ENCODE data around the gene CACNA1C.
A peak's percentile ranks its signal among the peaks of the same experiment; 100 is the strongest.

Gene CACNA1C

GRCh38 chr12:2035431-2036055 is 17.2 kb upstream of the CACNA1C start:
- DNase-seq (ENCODE audit: low spot score), result peak; percentile 26

GRCh38 chr12:2039034-2039433 is 13.8 kb upstream of the CACNA1C start:
- no peak for DNase-seq (ENCODE audit: low spot score)

GRCh38 chr12:2043054-2043453 is 9.7 kb upstream of the CACNA1C start:
- DNase-seq (ENCODE audit: low spot score), result peak; percentile 34

GRCh38 chr12:2044165-2044564 is 8.6 kb upstream of the CACNA1C start:
- DNase-seq (ENCODE audit: low spot score), result no peak

- DNase-seq (ENCODE audit: low spot score), result no peak
Measured at GRCh38 chr12:2046957-2047356, 5.8 kb upstream of the CACNA1C start.

- no peak for DNase-seq (ENCODE audit: low spot score)
Measured at GRCh38 chr12:2047752-2048151, 5.0 kb upstream of the CACNA1C start.

- peak; percentile 25 for DNase-seq (ENCODE audit: low spot score)
Measured at GRCh38 chr12:2049604-2050540, 2.9 kb upstream of the CACNA1C start.

- DNase-seq (ENCODE audit: low spot score), result peak; percentile 49
Measured at GRCh38 chr12:2051700-2052621, 826 bp upstream of the CACNA1C start.

- DNase-seq (ENCODE audit: low spot score), result peak; percentile 74
Measured at GRCh38 chr12:2053691-2054090, 904 bp downstream of the CACNA1C start.

GRCh38 chr12:2054091-2055018 is 1.6 kb downstream of the CACNA1C start:
- DNase-seq (ENCODE audit: low spot score), result peak; percentile 42

GRCh38 chr12:2057041-2057794 is 4.4 kb downstream of the CACNA1C start:
- DNase-seq (ENCODE audit: low spot score), result peak; percentile 64

- no peak for DNase-seq (ENCODE audit: low spot score)
Measured at GRCh38 chr12:2057795-2058408, 5.1 kb downstream of the CACNA1C start.

GRCh38 chr12:2058837-2059236 is 6.0 kb downstream of the CACNA1C start:
- DNase-seq (ENCODE audit: low spot score), result no peak

GRCh38 chr12:2061402-2061801 is 8.6 kb downstream of the CACNA1C start:
- no peak for DNase-seq (ENCODE audit: low spot score)

GRCh38 chr12:2064071-2064507 is 11.3 kb downstream of the CACNA1C start:
- DNase-seq (ENCODE audit: low spot score), result peak; percentile 72

- DNase-seq (ENCODE audit: low spot score), result no peak
Measured at GRCh38 chr12:2068653-2069052, 15.9 kb downstream of the CACNA1C start.

GRCh38 chr12:2070440-2071045 is 17.8 kb downstream of the CACNA1C start:
- no peak for DNase-seq (ENCODE audit: low spot score)

GRCh38 chr12:2074792-2075191 is 22.0 kb downstream of the CACNA1C start:
- no peak for DNase-seq (ENCODE audit: low spot score)

GRCh38 chr12:2075508-2076195 is 22.9 kb downstream of the CACNA1C start:
- DNase-seq (ENCODE audit: low spot score), result no peak

Measured in GM03348 (cell line).